Forelimb muscle (tissue), 1 donor: ENCODE data around the gene VPS9D1. TPM values are rescaled to one million over a fixed set of nuclear protein-coding genes. Genes with fewer than 3 reads are reported as not detected.
"Not testable (repeated sequence)": the region's sequence is repeated elsewhere in the genome, so short reads cannot be mapped to it uniquely, and the experiment has no call there.

ENCODE experiments used
- DNase-seq: peaks from one replicate; pipeline ENCODE4 v3.0.0-alpha.2; 2013; ENCODE audit warnings: low read depth
- polyA plus RNA-seq: library from polyadenylated mRNA; unstranded; fragments of 120-200 nt; gene quantifications from one replicate; pipeline ENCODE4 v1.2.1, GENCODE V29; 2013; ENCODE audit not compliant: insufficient read length

The VPS9D1 gene
- polyA plus RNA-seq, 1 donor, result 10.8 TPM

- DNase-seq, result no peak
These were observed 26.5 kb downstream of the VPS9D1 start for GRCh38 chr16:89693931-89694783.

- no peak for DNase-seq
These were observed 27.4 kb downstream of the VPS9D1 start for GRCh38 chr16:89693289-89693731.

- DNase-seq, result no peak
These were observed 28.6 kb downstream of the VPS9D1 start for GRCh38 chr16:89691986-89692569.

GRCh38 chr16:89691231-89691985, 29.3 kb downstream of the VPS9D1 start:
- DNase-seq, result no peak

- no peak for DNase-seq
These were observed 30.3 kb downstream of the VPS9D1 start for GRCh38 chr16:89690392-89690901.

DNA sequence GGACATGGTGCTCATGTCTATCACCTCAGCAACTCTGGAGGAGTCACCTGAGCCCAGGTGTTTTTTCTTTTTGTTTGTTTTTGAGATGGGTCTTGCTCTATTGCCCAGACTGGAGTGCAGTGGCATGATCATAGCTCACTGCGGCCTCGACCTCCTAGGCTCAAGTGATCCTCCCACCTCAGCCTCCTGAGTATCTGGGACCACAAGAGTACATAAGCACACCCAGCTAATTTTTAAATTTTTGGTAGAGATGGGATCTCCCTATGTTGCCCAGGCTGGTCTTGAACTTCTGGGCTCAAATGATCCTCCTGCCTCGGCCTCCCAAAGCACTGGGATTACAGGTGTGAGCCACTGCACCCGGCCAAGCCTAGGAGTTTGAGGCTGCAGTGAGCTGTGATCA, 31.1 kb downstream of the VPS9D1 start:
- not testable (repeated sequence) for DNase-seq

GRCh38 chr16:89689142-89689541, 31.6 kb downstream of the VPS9D1 start:
- no peak for DNase-seq

DNA sequence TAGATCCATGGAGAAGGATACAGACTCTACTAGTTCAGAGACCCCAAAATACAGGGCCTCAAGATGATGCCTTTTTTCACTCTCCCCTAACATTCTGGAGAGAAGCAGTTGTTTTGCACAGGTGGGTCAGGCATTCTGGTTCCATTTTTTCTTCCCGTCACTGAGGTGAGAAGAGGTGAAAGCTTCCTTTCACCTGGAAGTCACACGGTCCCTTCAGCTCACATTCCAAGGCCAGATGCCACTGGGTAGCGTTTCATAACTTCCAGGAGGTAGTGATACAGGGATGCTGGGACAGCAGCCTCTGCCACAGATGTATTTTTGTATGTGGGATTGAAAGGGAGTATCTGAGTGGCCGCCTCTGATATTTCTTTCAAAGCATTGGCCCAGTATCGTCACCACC, 32.3 kb downstream of the VPS9D1 start:
- no peak for DNase-seq

DNA sequence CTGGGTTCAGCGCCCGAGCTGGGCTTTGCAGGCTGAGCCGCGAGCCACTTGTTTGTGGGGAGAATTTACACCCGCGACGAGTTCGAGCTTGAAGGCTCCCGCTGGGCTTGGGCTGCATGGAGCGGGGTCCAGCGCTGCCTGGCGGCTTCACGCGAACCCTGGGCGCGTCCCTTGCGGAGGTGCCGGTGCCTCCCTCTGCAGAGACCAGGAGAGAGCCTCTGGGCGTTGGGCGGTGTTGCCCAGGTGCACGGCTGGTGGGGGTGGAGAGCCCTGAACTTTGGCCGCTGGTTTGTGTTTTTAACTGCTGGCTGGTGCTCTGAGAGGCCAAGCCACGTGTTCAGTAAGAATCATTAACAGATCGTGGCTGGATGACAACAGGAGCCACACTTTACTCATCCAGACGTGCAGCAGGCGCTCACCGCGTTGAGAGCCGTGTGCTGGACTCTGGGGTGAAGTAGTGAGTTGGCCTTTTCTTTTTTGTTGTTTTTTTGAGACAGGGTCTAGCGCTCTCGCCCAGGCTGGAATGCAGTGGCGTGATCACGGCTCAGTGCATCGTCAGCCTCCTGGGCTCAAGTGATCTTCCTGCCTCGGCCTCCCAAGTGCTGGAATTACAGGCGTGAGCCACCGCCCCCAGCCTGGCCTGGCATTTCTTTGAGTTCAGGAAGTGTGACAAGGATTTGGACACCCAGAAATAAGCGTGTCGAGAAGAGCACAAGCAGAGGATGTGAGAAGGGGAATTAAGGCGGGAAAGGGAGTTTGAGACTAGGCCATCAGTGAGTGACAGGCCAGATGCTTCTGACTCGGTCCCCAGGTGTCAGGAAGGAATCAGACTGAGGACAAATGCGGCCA, 33.4 kb downstream of the VPS9D1 start:
- DNase-seq, result no peak

GRCh38 chr16:89686520-89687091, 34.1 kb downstream of the VPS9D1 start, which contains the start of gene CDK10:
CDK10 (plus strand) TSS chr16:89686689; CDS start chr16:89686711, 22 bp downstream.
- DNase-seq, result no peak

- no peak for DNase-seq
These were observed 34.8 kb downstream of the VPS9D1 start for GRCh38 chr16:89685916-89686315.

DNA sequence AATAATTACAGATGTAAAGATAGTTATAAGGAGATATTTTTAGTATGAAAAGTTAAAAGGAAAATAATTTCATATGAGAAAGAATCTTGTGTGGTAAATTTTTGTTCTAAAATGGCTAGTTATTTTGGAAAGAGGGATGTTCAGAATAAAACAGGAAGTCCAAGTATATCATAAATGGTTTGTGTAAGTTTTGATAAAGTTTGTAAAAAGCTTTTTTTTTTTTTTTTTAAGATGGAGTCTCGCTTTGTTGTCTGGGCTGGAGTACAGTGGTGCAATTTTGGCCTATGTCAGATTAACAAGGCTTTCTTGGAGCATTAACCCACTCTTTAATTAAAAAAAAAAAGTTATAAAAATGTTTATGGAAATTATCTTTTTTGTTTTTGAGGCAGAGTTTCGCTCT, 42.4 kb downstream of the VPS9D1 start:
- no peak for DNase-seq

GRCh38 chr16:89672177-89672941, 48.3 kb downstream of the VPS9D1 start:
- DNase-seq, result no peak

DNA sequence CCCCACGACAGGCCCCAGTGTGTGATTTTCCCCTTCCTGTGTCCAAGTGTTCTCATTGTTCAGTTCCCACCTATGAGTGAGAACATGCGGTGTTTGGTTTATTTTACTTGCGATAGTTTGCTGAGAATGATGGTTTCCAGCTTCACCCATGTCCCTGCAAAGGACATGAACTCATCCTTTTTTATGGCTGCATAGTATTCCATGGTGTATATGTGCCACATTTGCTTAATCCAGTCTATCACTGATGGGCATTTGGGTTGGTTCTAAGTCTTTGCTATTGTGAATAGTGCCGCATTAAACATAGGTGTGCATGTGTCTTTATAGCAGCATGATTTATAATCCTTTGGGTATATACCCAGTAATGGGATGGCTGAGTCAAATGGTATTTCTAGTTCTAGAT, 49.1 kb downstream of the VPS9D1 start:
- DNase-seq, result not testable (repeated sequence)

GRCh38 chr16:89670496-89671431, 49.9 kb downstream of the VPS9D1 start:
- DNase-seq, result no peak

GRCh38 chr16:89669755-89670154, 50.9 kb downstream of the VPS9D1 start:
- DNase-seq, result no peak

GRCh38 chr16:89668790-89669158, 51.9 kb downstream of the VPS9D1 start:
- no peak for DNase-seq

- no peak for DNase-seq
These were observed 53.1 kb downstream of the VPS9D1 start for GRCh38 chr16:89667633-89668032.

- DNase-seq, result not testable (repeated sequence)
These were observed 53.7 kb downstream of the VPS9D1 start for GRCh38 chr16:89667000-89667399.
